HEK293T (cell line): ENCODE results near the gene FH.

Source experiments
- CTCF ChIA-PET: fragments of 350-600 bp; formaldehyde crosslinking; extraction: SDS; loops from one replicate; lab custom pipeline; 2021; ENCODE audit warnings: antibody characterized with exemption, inconsistent platforms; lab: Yijun Ruan, JAX
- POLR2A ChIA-PET: fragments of 350-600 bp; formaldehyde crosslinking; extraction: SDS; loops from one replicate; lab custom pipeline; 2020; ENCODE audit warnings: antibody characterized with exemption, inconsistent platforms; lab: Yijun Ruan, JAX
- DNase-seq: peaks from one replicate; pipeline ENCODE4 v3.0.0; 2012; ENCODE audit warnings: mixed read lengths; ENCODE audit errors: extremely low spot score
- ARNT ChIP-seq: fragments of 450-650 bp; IDR thresholded peaks from 2 replicates; pipeline ENCODE4 v1.6.1; 2017; ENCODE audit warnings: mild to moderate bottlenecking
- BHLHE40 ChIP-seq: fragments of 450-650 bp; IDR thresholded peaks from 2 replicates; pipeline ENCODE4 v1.6.1; 2016; ENCODE audit warnings: mild to moderate bottlenecking, moderate library complexity, borderline replicate concordance
- CTBP1 ChIP-seq: fragments of 450-650 bp; IDR thresholded peaks from 2 replicates; pipeline ENCODE4 v1.6.1; 2016; ENCODE audit warnings: borderline replicate concordance
- ELF4 ChIP-seq: fragments of 450-650 bp; IDR thresholded peaks from 2 replicates; pipeline ENCODE4 v1.6.1; 2017; ENCODE audit warnings: antibody characterized with exemption
- FOXA1 ChIP-seq: fragments of 450-650 bp; IDR thresholded peaks from 2 replicates; pipeline ENCODE4 v1.6.1; 2016; ENCODE audit warnings: mild to moderate bottlenecking
- FOXK2 ChIP-seq: fragments of 450-650 bp; IDR thresholded peaks from 2 replicates; pipeline ENCODE4 v1.6.1; 2016; ENCODE audit warnings: mild to moderate bottlenecking
- FOXM1 ChIP-seq: fragments of 450-650 bp; IDR thresholded peaks from 2 replicates; pipeline ENCODE4 v1.6.1; 2017; ENCODE audit warnings: mild to moderate bottlenecking, borderline replicate concordance
- HDGF ChIP-seq: fragments of 450-650 bp; IDR thresholded peaks from 2 replicates; pipeline ENCODE4 v1.6.1; 2017; ENCODE audit warnings: antibody characterized with exemption, borderline replicate concordance
- L3MBTL2 ChIP-seq: fragments of 450-650 bp; conservative IDR thresholded peaks from 2 replicates; pipeline ENCODE4 v1.6.1; 2016; ENCODE audit warnings: mild to moderate bottlenecking
- LEF1 ChIP-seq: fragments of 450-650 bp; IDR thresholded peaks from 2 replicates; pipeline ENCODE4 v1.6.1; 2017; ENCODE audit warnings: mild to moderate bottlenecking, borderline replicate concordance
- NFRKB ChIP-seq: fragments of 450-650 bp; IDR thresholded peaks from 2 replicates; pipeline ENCODE4 v1.6.1; 2016; ENCODE audit warnings: mild to moderate bottlenecking, moderate library complexity
- PKNOX1 ChIP-seq: fragments of 450-650 bp; IDR thresholded peaks from 2 replicates; pipeline ENCODE4 v1.6.1; 2016
- SP1 ChIP-seq: fragments of 450-650 bp; IDR thresholded peaks from 2 replicates; pipeline ENCODE4 v1.6.1; 2017
- SUZ12 ChIP-seq: fragments of 450-650 bp; IDR thresholded peaks from 2 replicates; pipeline ENCODE4 v1.6.1; 2016; ENCODE audit warnings: mild to moderate bottlenecking
- TARDBP ChIP-seq: fragments of 450-650 bp; IDR thresholded peaks from 2 replicates; pipeline ENCODE4 v1.6.1; 2016
- ZNF384 ChIP-seq: fragments of 450-650 bp; IDR thresholded peaks from 2 replicates; pipeline ENCODE4 v1.6.1; 2016

FH gene

GRCh38 chr1:241485145-241485544 lies 34.4 kb downstream of the FH start:
- ChIA-PET CTCF (no interaction called here), POLR2A (no interaction called here)
- no peak for DNase-seq
- TF ChIP-seq BHLHE40 (no peak), HDGF (no peak), TARDBP (no peak), FOXA1 (no peak), ARNT (no peak), ZNF384 (no peak), NFRKB (no peak), SUZ12 (no peak), FOXM1 (no peak), PKNOX1 (no peak), ELF4 (no peak), LEF1 (no peak), L3MBTL2 (no peak)

GRCh38 chr1:241482761-241483250 lies 36.7 kb downstream of the FH start:
- no peak for DNase-seq
- TF ChIP-seq ELF4 (no peak), TARDBP (no peak)
- CTCF ChIA-PET: no interaction called here
- POLR2A ChIA-PET: no interaction called here

- DNase-seq: no peak
- CTCF ChIA-PET: no interaction called here
- no peak for TF ChIP-seq SUZ12
- no peak for TF ChIP-seq TARDBP
- TF ChIP-seq FOXA1: no peak
- POLR2A ChIA-PET: no interaction called here
Measured at GRCh38 chr1:241479294-241479693, 40.3 kb downstream of the FH start.

- TF ChIP-seq BHLHE40 (no peak), NFRKB (no peak)
- no peak for DNase-seq
- CTCF ChIA-PET: no interaction called here
- POLR2A ChIA-PET: no interaction called here
Measured at GRCh38 chr1:241475671-241476070, 43.9 kb downstream of the FH start.

GRCh38 chr1:241473026-241473425 lies 46.5 kb downstream of the FH start:
- ChIA-PET POLR2A (no interaction called here), CTCF (interaction anchor here (0.6 kb wide), 1 partner anchor 307 kb away, joined by 3 read pairs; no protein-coding TSS in a partner anchor)
- DNase-seq: no peak
- no peak for TF ChIP-seq BHLHE40
- TF ChIP-seq PKNOX1: no peak
- TF ChIP-seq ARNT: no peak
- no peak for TF ChIP-seq FOXA1
- no peak for TF ChIP-seq SUZ12
- TF ChIP-seq NFRKB: no peak
- no peak for TF ChIP-seq HDGF
- TF ChIP-seq SP1: no peak
- TF ChIP-seq FOXK2: no peak
- no peak for TF ChIP-seq L3MBTL2
- no peak for TF ChIP-seq FOXM1
- no peak for TF ChIP-seq ELF4
- TF ChIP-seq TARDBP: no peak

- TF ChIP-seq FOXK2 (no peak), ELF4 (no peak), SP1 (no peak), LEF1 (no peak)
- DNase-seq: no peak
- ChIA-PET POLR2A (no interaction called here), CTCF (no interaction called here)
Measured at GRCh38 chr1:241470908-241471590, 48.5 kb downstream of the FH start.

GRCh38 chr1:241470361-241470760 lies 49.2 kb downstream of the FH start:
- TF ChIP-seq TARDBP: no peak
- TF ChIP-seq HDGF: no peak
- no peak for TF ChIP-seq NFRKB
- no peak for TF ChIP-seq SUZ12
- TF ChIP-seq L3MBTL2: no peak
- TF ChIP-seq CTBP1: no peak
- no peak for TF ChIP-seq FOXA1
- TF ChIP-seq SP1: no peak
- no peak for TF ChIP-seq FOXM1
- no peak for TF ChIP-seq ZNF384
- no peak for TF ChIP-seq ELF4
- ChIA-PET POLR2A (no interaction called here), CTCF (no interaction called here)
- DNase-seq: no peak

GRCh38 chr1:241465673-241466072 lies 53.9 kb downstream of the FH start:
- TF ChIP-seq FOXK2 (no peak), CTBP1 (no peak), PKNOX1 (no peak), ZNF384 (no peak), NFRKB (no peak), LEF1 (no peak), ELF4 (no peak), FOXM1 (no peak), SP1 (no peak), L3MBTL2 (no peak), ARNT (no peak), BHLHE40 (no peak)
- POLR2A ChIA-PET: no interaction called here
- DNase-seq: no peak
- CTCF ChIA-PET: no interaction called here
